K562 (cell line): ENCODE measurements around the gene RSPH6A. TPM values are rescaled to one million over a fixed set of nuclear protein-coding genes. Genes with fewer than 3 reads are reported as not detected.

ENCODE experiments used
- CREB3L1 ChIP-seq: fragments of 450-650 bp; IDR thresholded peaks from 2 replicates; pipeline ENCODE4 v1.6.1; 2014; ENCODE audit warnings: low read depth, mild to moderate bottlenecking, moderate library complexity, borderline replicate concordance
- NR1H2 ChIP-seq: sonication (generic); formaldehyde crosslinking; IDR thresholded peaks from 2 replicates; pipeline ENCODE4 v1.4.0; 2020; ENCODE audit warnings: mild to moderate bottlenecking, missing genetic modification reagents
- ZMIZ1 ChIP-seq, 2 experiments: fragments of 150-350 bp in 1 of 2; IDR thresholded peaks; 2 replicates each; pipeline ENCODE4 v1.6.1; 2012 to 2016; ENCODE audit warnings: low read depth in 2 of 2, low read length in 2 of 2, mild to moderate bottlenecking in 1 of 2, moderate library complexity in 1 of 2
- polyA plus RNA-seq, 8 experiments: library from polyadenylated mRNA; depleted of rRNA in 4 of 8; stranded (reverse) in 5 of 8; unstranded in 3 of 8; fragments of >200 nt; fragmentation: Nextera tagmentation in 2 of 8; fragmentation: Illumina TruSeq in 1 of 8; extraction: Ambion mirVana in 2 of 8; extraction: Trizol in 1 of 8; gene quantifications; 2 replicates each; pipeline versions ENCODE4 v1.2.1 to v1.2.3, GENCODE V29; 2011 to 2014; ENCODE audit warnings: inconsistent platforms in 1 of 8, missing spikeins in 1 of 8
- total RNA-seq, 7 experiments: library from RNA; depleted of rRNA in 6 of 7; stranded (reverse); fragments of >200 nt in 6 of 7; fragmentation: Illumina TruSeq in 2 of 7; extraction: Trizol in 2 of 7; gene quantifications; 2 replicates each; pipeline versions ENCODE4 v1.2.1 to v1.2.3, GENCODE V29; 2011 to 2021; ENCODE audit warnings: low replicate concordance in 1 of 7
- TF ChIP-seq, protein P1 (sequence below), 2 experiments: fragments of 450-650 bp; IDR thresholded peaks; 2 replicates each; pipeline ENCODE4 v1.6.1; 2016; ENCODE audit warnings: mild to moderate bottlenecking in 2 of 2, borderline replicate concordance in 1 of 2, low read depth in 1 of 2, moderate library complexity in 1 of 2
- TF ChIP-seq, protein P2 (sequence below): sonication (generic); formaldehyde crosslinking; IDR thresholded peaks from 2 replicates; pipeline ENCODE4 v1.8.1; 2023; ENCODE audit warnings: mild to moderate bottlenecking, missing genetic modification reagents
- TF ChIP-seq, protein P3 (sequence below): IDR thresholded peaks from 2 replicates; pipeline ENCODE4 v1.6.1; 2011; ENCODE audit warnings: borderline replicate concordance, low read depth, mild to moderate bottlenecking, moderate library complexity, low read length; ENCODE audit not compliant: insufficient read depth, poor library complexity, severe bottlenecking

The RSPH6A gene
- total and polyA plus RNA-seq, 9 of the 15 experiments (the other 6 are each of a cell fraction or from before 2014, with no cell fraction given): 0.03 to 0.15 (median 0.07) TPM; not detected in 5

GRCh38 chr19:45767881-45768654, 47.0 kb downstream of the RSPH6A start (continued):
- TF ChIP-seq, protein P1, sequence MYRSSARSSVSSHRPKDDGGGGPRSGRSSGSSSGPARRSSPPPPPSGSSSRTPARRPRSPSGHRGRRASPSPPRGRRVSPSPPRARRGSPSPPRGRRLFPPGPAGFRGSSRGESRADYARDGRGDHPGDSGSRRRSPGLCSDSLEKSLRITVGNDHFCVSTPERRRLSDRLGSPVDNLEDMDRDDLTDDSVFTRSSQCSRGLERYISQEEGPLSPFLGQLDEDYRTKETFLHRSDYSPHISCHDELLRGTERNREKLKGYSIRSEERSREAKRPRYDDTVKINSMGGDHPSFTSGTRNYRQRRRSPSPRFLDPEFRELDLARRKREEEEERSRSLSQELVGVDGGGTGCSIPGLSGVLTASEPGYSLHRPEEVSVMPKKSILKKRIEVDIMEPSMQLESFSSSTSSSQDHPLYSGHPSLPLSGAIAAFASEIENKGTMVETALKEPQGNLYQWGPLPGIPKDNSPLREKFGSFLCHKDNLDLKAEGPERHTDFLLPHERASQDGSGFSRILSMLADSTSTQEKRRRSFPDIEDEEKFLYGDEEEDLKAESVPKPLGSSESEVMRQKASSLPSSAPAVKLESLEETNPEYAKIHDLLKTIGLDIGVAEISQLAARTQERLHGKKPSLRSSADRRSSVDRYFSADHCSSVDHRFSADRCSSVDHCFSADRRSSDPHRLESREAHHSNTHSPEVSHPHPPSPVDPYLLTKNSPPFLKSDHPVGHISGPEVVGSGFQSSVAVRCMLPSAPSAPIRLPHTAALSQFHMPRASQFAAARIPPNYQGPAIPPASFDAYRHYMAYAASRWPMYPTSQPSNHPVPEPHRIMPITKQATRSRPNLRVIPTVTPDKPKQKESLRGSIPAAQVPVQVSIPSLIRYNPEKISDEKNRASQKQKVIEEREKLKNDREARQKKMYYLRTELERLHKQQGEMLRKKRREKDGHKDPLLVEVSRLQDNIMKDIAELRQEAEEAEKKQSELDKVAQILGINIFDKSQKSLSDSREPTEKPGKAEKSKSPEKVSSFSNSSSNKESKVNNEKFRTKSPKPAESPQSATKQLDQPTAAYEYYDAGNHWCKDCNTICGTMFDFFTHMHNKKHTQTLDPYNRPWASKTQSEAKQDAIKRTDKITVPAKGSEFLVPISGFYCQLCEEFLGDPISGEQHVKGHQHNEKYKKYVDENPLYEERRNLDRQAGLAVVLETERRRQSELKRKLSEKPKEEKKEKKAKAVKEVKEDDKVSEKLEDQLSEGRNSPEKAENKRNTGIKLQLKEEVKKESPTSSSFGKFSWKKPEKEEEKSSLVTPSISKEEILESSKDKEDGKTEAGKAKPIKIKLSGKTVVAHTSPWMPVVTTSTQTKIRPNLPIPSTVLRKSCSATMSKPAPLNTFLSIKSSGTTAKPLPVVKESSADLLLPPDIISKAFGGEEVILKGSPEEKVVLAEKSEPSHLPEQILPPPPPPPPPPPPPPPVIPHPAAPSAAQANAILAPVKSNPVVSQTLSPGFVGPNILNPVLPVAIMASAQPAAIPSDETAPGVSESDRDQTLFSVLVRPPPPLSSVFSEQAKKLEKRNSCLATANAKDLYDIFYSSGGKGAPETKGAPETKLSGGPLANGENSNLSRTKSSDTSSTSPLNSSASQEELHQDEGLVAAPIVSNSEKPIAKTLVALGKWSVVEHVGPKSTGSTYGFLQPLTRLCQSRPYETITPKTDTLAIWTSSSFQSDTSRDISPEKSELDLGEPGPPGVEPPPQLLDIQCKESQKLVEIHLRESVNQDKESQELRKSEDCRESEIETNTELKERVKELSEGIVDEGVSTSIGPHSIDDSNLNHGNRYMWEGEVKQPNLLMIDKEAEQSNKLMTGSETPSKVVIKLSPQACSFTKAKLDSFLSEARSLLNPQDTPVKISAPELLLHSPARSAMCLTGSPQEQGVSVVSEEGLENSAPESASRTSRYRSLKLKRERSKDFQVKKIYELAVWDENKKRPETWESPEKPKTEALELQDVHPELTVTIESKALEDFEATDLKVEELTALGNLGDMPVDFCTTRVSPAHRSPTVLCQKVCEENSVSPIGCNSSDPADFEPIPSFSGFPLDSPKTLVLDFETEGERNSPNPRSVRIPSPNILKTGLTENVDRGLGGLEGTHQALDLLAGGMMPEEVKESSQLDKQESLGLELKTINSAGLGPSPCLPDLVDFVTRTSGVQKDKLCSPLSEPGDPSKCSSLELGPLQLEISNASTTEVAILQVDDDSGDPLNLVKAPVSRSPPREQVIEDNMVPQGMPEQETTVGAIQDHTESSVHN (IDR thresholded peaks at IDR 0.05; ENCODE audit: borderline replicate concordance in 1 of 2, low read depth in 1 of 2): no peak
- TF ChIP-seq, protein P2, sequence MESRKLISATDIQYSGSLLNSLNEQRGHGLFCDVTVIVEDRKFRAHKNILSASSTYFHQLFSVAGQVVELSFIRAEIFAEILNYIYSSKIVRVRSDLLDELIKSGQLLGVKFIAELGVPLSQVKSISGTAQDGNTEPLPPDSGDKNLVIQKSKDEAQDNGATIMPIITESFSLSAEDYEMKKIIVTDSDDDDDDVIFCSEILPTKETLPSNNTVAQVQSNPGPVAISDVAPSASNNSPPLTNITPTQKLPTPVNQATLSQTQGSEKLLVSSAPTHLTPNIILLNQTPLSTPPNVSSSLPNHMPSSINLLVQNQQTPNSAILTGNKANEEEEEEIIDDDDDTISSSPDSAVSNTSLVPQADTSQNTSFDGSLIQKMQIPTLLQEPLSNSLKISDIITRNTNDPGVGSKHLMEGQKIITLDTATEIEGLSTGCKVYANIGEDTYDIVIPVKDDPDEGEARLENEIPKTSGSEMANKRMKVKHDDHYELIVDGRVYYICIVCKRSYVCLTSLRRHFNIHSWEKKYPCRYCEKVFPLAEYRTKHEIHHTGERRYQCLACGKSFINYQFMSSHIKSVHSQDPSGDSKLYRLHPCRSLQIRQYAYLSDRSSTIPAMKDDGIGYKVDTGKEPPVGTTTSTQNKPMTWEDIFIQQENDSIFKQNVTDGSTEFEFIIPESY: no peak
- TF ChIP-seq NR1H2 (CRISPR knock-in tag) (no peak), ZMIZ1 (IDR thresholded peaks at IDR 0.05; ENCODE audit: low read depth in 2 of 2, low read length in 2 of 2) (no peak), CREB3L1 (peak; percentile 97)
- TF ChIP-seq, protein P3, sequence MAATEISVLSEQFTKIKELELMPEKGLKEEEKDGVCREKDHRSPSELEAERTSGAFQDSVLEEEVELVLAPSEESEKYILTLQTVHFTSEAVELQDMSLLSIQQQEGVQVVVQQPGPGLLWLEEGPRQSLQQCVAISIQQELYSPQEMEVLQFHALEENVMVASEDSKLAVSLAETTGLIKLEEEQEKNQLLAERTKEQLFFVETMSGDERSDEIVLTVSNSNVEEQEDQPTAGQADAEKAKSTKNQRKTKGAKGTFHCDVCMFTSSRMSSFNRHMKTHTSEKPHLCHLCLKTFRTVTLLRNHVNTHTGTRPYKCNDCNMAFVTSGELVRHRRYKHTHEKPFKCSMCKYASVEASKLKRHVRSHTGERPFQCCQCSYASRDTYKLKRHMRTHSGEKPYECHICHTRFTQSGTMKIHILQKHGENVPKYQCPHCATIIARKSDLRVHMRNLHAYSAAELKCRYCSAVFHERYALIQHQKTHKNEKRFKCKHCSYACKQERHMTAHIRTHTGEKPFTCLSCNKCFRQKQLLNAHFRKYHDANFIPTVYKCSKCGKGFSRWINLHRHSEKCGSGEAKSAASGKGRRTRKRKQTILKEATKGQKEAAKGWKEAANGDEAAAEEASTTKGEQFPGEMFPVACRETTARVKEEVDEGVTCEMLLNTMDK: no peak
